ENCODE data around the gene HIGD1A. TPM values are rescaled to one million over a fixed set of nuclear protein-coding genes. Genes with fewer than 3 reads are reported as not detected.

Gene HIGD1A
- total RNA-seq, 2 donors from 2014 or later, result 36.3 to 52.4 TPM

DNA sequence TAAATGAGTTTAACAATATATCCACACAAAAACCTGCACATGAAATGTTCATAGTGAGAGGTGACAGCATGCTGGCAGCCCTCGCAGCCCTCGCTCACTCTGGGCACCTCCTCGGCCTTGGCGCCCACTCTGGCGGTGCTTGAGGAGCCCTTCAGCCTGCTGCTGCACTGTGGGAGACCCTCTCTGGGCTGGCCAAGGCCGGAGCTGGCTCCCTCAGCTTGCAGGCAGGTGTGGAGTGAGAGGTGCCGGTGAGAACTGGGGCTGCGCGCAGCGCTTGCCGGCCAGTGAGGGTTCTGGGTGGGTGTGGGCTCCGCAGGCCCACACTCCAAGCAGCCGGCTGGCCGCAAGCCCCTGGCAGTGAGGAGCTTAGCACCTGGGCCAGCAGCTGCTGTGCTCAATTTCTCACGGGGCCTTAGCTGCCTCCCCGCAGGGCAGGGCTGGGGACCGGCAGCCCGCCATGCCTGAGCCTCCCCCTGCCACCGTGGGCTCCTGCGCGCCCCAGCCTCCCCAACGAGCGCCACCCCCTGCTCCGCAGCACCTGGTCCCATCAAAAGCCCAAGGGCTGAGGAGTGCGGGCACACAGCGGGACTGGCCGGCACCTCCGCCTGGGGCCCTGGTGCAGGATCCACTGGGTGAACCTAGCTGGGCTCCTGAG lies 34.7 kb downstream of the HIGD1A start:
- Histone ChIP-seq H3K27me3 (no peaks in the 10 kb centered on the region), H3K9me3 (no peaks in the 10 kb centered on the region), H3K4me3 (no peak overlapping the region), H3K27ac (no peak overlapping the region), H3K4me1 (peaks cover 6% of the 10 kb centered on the region), H3K36me3 (replicated peaks in 1 of 2; ENCODE audit: insufficient read depth in 1 of 2, low read depth in 2 of 2) (no peaks in the 10 kb centered on the region)
- 93 to 100% methylated on average over 4 to 25 of the region's 28 CpGs for WGBS, 2 donors
- TF ChIP-seq, protein P1, sequence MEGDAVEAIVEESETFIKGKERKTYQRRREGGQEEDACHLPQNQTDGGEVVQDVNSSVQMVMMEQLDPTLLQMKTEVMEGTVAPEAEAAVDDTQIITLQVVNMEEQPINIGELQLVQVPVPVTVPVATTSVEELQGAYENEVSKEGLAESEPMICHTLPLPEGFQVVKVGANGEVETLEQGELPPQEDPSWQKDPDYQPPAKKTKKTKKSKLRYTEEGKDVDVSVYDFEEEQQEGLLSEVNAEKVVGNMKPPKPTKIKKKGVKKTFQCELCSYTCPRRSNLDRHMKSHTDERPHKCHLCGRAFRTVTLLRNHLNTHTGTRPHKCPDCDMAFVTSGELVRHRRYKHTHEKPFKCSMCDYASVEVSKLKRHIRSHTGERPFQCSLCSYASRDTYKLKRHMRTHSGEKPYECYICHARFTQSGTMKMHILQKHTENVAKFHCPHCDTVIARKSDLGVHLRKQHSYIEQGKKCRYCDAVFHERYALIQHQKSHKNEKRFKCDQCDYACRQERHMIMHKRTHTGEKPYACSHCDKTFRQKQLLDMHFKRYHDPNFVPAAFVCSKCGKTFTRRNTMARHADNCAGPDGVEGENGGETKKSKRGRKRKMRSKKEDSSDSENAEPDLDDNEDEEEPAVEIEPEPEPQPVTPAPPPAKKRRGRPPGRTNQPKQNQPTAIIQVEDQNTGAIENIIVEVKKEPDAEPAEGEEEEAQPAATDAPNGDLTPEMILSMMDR (IDR thresholded peaks at IDR 0.05), result no peak
- no peak for TF ChIP-seq POLR2A (IDR thresholded peaks at IDR 0.05)
- intact Hi-C loops (cut with DNase I), result no loop called here
- ATAC-seq (no peak), DNase-seq (no peak)

DNA sequence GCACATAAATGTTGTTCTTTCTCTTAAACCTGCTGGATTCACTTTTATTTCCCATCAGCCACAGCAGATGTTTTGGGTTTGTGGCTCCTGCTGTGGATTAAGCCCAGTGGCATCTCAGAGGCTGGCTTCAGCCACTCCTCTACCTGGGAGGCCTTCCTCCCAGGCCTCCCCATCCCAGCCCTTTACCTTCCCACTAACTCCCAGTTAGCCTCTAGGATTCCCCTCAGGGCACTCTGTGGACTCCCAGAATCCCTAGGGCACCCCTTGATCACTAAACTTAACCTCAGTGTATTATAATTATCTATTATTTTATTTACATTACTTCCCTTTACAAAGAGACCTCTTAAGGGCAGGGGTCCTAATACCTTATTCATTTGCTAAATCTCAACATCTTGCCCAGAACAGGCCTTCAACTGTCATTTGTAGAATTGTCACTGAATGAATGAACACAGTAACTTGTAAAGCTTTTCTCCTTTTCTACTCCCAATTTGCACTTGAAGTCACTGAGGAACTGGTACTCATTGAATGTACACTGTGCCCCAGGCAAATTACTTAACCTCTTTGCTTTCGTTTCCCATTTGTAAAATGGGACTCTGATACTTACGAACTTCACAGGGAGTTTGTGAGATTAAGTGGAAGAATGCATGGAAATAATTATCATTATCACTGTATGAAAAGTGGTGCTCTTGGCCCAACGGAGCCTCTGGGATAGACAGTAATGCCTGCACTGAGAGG lies 39.6 kb downstream of the HIGD1A start:
- H3K9me3 ChIP-seq, result no peaks in the 10 kb centered on the region
- H3K4me1 ChIP-seq, result peaks cover 4% of the 10 kb centered on the region
- no peak overlapping the region for H3K4me3 ChIP-seq
- ATAC-seq (no peak), DNase-seq (no peak)
- no peaks in the 10 kb centered on the region for H3K36me3 ChIP-seq (replicated peaks in 1 of 2; ENCODE audit: insufficient read depth in 1 of 2, low read depth in 2 of 2)
- intact Hi-C loops (cut with DNase I), result no loop called here
- no peaks in the 10 kb centered on the region for H3K27me3 ChIP-seq
- TF ChIP-seq, protein P1 (IDR thresholded peaks at IDR 0.05), result no peak
- no peak for TF ChIP-seq POLR2A (IDR thresholded peaks at IDR 0.05)
- H3K27ac ChIP-seq, result peak overlapping the region in 1 of 4 donors; percentile 28
- 78 to 87% methylated on average over 3 of the region's 3 CpGs for WGBS, 2 donors

DNA sequence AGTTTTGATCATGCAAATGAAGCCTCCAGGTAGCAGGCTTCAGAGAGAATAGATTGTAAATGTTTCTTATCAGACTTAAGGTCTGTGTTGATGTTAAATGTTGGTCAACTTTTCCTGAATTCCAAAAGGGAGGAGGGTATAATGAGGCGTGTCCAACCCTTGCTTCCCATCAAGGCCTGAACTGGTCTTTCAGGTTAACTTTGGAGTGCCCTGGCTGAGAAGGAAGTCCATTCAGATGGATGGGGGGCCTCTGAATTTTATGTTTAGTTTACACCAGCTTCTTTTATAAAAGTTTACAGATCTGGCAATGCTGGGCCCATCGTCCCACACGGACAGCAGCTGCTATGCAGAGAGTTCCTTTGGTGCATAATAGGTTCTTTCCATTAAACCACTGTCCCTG lies 40.2 kb downstream of the HIGD1A start:
- no peak for ATAC-seq
- peak overlapping the region in 1 of 4 donors; percentile 28 for H3K27ac ChIP-seq
- TF ChIP-seq, protein P1 (IDR thresholded peaks at IDR 0.05), result no peak
- TF ChIP-seq POLR2A (IDR thresholded peaks at IDR 0.05), result no peak

DNA sequence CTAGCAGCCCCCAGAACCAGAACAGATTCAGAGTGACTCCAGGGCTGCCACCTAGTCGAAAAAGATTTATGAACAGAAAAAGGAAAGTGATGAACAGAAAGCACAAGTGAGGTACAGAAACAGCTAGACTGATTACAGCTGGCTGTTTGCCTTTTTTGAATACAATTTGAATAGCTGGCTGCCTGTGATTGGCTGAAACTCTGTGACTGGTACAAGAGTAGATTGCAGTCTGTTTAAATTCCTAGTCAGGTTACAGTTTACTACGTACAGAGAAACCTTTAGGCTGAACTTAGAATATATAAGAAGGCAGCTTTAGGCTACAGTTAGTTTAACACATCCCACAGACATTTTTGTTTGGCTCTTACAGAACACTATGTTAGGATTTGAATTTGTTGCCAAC lies 41.3 kb downstream of the HIGD1A start:
- ATAC-seq (no peak), DNase-seq (no peak)
- no peak overlapping the region for H3K4me3 ChIP-seq
- peaks cover 4% of the 10 kb centered on the region for H3K4me1 ChIP-seq
- 35 to 51% methylated on average over 2 of the region's 2 CpGs for WGBS, 2 donors
- H3K27ac ChIP-seq, result no peak overlapping the region
- no peaks in the 10 kb centered on the region for H3K27me3 ChIP-seq
- no peaks in the 10 kb centered on the region for H3K36me3 ChIP-seq (replicated peaks in 1 of 2; ENCODE audit: insufficient read depth in 1 of 2, low read depth in 2 of 2)
- H3K9me3 ChIP-seq, result no peaks in the 10 kb centered on the region
- intact Hi-C loops (cut with DNase I), result no loop called here
- TF ChIP-seq POLR2A (IDR thresholded peaks at IDR 0.05), result no peak
- TF ChIP-seq, protein P1 (IDR thresholded peaks at IDR 0.05), result no peak

More for the DNA sequence above, 40.2 kb downstream of the HIGD1A start:
- no peaks in the 10 kb centered on the region for H3K9me3 ChIP-seq
- no peak for DNase-seq
- H3K27me3 ChIP-seq, result no peaks in the 10 kb centered on the region
- WGBS, 2 donors, result 76 to 84% methylated on average over 3 of the region's 3 CpGs
- H3K4me3 ChIP-seq, result no peak overlapping the region
- intact Hi-C loops (cut with DNase I), result no loop called here
- H3K4me1 ChIP-seq, result peaks cover 4% of the 10 kb centered on the region
- no peaks in the 10 kb centered on the region for H3K36me3 ChIP-seq (replicated peaks in 1 of 2; ENCODE audit: insufficient read depth in 1 of 2, low read depth in 2 of 2)
